GM19193 (cell line): ENCODE results near the gene BRSK1.

ENCODE experiments used
- POLR2A ChIP-seq: IDR thresholded peaks from 4 replicates; pipeline ENCODE4 v1.6.1; 2011; ENCODE audit not compliant: insufficient read depth, insufficient read length; ENCODE audit errors: extremely low read depth

BRSK1 gene

GRCh38 chr19:55259540-55260210 lies 24.1 kb upstream of the BRSK1 start:
- no peak for TF ChIP-seq POLR2A

DNA sequence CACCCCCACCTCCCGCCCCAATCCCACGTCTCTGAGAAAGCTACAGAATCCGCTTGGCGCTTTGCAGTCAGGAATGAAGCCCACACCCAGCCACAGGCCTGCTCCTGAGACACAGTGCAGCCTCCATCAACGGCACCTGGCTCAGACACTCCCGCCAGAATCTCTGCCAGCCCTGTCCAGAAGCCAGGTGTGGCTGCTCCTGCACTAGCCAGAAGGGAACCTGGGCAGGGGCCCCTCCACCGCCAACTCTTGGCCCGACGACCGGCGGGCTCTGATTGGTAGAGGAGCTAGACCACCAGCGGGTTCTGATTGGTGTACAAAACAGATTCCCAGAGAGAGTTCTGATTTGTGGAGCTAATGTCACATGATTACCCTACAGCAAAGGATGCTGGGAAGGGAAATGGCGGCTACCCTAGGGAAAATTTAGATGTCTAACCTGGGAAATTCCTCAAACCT lies 22.1 kb upstream of the BRSK1 start:
- no peak for TF ChIP-seq POLR2A

- no peak for TF ChIP-seq POLR2A
Observed at GRCh38 chr19:55262359-55262758, 21.4 kb upstream of the BRSK1 start.

DNA sequence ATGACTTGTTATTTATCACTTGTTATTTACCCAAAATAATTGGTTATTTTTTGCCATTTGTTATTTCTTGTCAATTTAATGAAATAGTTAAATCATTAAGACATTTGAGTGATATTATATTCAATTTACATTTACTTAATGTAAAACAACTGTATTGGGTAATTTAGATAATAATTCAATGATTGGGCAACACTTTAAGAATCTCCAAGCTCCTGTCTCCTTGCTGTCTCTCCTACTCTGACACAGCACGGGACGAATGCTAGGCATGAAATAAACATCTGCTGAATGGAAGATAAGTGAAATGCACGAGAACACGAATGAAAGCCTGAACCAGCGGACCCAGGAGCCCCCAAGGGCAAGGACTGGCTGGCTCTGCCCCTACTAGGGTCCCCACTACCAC lies 19.3 kb upstream of the BRSK1 start:
- no peak for TF ChIP-seq POLR2A

DNA sequence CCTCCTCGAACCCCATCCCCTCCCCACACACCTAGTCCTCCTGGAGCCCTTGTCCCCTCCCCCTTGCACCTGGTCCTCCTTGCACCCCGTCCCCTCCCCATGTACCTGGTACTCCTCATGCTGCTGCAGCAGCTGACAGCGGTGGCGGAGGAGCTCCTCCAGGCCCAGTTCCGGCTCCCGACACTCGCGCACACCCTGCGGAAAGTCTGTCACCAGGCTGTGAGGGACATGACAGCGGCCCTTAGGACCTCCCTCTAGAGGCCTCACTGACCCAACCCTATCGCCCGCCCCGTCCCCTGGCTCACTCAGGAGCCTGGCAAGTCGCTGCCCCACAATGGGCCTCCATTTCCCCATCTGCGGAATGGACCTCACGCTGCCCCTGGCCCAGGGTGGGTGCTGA lies 18.6 kb upstream of the BRSK1 start:
- TF ChIP-seq POLR2A = no peak

GRCh38 chr19:55265723-55266386 lies 17.9 kb upstream of the BRSK1 start:
- TF ChIP-seq POLR2A = no peak

DNA sequence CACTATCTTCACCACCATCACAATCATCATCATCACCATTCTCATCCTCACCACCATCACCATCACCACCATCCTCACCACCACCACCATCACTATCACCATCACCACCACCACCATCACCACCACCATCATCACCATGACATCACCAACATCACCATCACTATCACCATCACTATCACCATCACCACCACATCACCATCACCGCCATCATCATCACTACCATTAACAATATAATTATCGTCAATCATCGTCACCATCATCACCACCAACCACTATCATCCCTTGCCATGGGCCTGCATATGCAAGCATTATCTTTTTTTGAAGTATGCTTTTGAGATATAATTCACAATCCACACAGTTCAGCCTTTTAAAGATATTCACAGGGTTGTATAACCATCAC lies 17.4 kb upstream of the BRSK1 start:
- no peak for TF ChIP-seq POLR2A

GRCh38 chr19:55266840-55267239 lies 17.0 kb upstream of the BRSK1 start:
- TF ChIP-seq POLR2A = no peak

- no peak for TF ChIP-seq POLR2A
Observed at GRCh38 chr19:55269299-55269698, 14.5 kb upstream of the BRSK1 start.

DNA sequence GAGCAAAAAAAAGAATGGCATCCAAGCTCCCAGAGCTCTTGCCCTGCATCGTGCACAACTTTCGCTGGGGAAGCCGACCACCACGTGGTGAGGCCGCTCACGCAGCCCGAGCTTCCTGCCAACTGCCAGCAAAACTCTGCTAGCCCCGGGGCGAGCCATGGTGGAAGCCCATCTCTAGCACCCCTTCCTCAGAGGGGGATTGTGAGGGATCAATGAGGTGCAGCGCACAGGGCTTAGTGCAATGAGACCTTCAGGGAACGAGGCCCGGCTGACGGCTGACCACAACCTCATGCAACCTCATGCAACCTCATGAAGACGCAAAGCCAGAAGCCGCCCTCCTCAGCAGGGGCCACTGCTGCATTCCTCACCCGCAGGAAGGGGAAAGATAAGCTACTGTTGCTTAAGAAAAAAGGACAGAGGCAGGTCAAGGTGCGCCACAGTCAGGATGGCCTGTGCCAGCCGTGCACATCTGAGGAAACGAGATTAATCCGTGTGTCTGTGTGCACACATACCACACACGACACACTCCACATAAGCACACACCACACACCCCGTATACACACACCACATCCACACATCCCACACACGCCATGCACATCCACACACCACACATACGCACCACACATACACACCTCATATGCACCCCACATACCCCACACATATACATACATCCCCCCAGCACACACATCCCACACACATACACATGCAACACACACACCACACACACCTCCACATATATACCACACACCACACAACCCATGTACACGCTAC lies 13.4 kb upstream of the BRSK1 start:
- no peak for TF ChIP-seq POLR2A

DNA sequence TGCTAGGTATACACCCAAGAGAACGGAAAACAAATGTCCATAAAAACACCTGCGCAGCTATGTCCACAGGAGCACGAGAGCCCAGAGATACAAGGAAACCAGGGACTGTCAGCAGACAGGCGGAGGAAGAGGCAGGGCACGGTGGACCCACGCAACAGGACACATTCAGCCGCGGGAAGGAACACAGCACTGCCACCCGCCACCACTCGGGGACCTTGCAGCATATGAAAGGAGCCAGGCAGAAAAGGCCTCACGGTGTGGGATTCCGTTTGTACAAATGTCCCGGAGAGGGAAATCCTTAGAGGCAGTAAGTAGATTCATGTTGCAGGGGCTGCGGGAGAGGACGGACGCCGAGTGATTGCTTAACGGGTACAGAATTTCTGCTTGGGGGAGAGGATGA lies 11.7 kb upstream of the BRSK1 start:
- TF ChIP-seq POLR2A = no peak

- no peak for TF ChIP-seq POLR2A
Observed at GRCh38 chr19:55273978-55274707, 9.7 kb upstream of the BRSK1 start.

GRCh38 chr19:55275851-55276719 lies 7.7 kb upstream of the BRSK1 start:
- TF ChIP-seq POLR2A = no peak

DNA sequence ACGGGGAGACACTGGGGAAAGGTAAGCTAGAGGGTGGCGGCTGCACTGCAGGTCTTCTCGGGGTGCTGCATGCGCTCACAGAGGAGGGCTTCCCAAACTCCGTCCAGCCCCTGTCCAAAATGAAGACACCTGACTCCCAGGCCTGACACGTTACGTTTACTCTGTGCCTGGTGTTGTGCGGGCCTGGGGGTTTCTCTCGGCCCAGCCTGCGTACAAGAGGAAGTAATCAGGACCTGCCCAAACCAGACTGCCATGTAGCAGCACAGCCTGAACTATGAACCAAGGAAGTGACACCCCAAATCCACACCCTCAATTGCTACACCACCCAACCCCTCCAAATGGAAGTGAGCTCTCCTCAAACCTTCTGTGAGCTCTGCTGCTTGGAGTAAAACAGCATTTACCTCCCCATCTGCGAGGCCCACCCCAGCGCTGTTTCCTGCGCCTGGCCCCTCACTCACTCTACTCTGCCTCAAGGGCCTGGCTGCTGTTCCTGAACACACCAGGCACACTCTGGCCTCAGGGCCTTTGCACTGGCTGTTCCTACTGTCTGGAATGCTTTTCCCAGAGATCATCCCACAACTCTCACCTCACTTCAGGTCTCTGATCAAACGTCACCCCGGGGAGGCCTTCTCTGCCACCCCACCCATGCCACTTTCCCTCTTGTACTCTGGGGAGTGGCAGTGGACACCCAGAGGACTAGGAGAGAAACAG lies 6.9 kb upstream of the BRSK1 start:
- TF ChIP-seq POLR2A = no peak

- no peak for TF ChIP-seq POLR2A
Observed at GRCh38 chr19:55277494-55277893, 6.3 kb upstream of the BRSK1 start.
